GM12878 (cell line): ENCODE results near the gene NRXN3.

ENCODE experiments used
- BHLHE40 ChIP-seq, 2 experiments: fragments of 450-650 bp in 1 of 2; IDR thresholded peaks; 2 replicates each; pipeline ENCODE4 v1.6.1; 2011 to 2017; ENCODE audit warnings: low read depth in 2 of 2, borderline replicate concordance in 1 of 2, improper control_type of control experiment in 1 of 2, low read length in 1 of 2, mild to moderate bottlenecking in 1 of 2
- CTCF ChIP-seq, 3 experiments: IDR thresholded peaks in 2 of 3; conservative IDR thresholded peaks in 1 of 3; 2 replicates each; pipeline ENCODE4 v1.5.1; 2011; ENCODE audit warnings: low read depth in 3 of 3, low read length in 3 of 3, mild to moderate bottlenecking in 3 of 3, control low read depth in 2 of 3, moderate library complexity in 2 of 3, inconsistent platforms in 1 of 3, mixed read lengths in 1 of 3; ENCODE audit not compliant: control insufficient read depth in 2 of 3, insufficient read depth in 1 of 3; ENCODE audit errors: extremely low read depth in 1 of 3
- NFIC ChIP-seq: IDR thresholded peaks from 2 replicates; pipeline ENCODE4 v1.6.1; 2012; ENCODE audit warnings: low read depth, mild to moderate bottlenecking, inconsistent platforms, low read length, moderate library complexity
- SRF ChIP-seq, 2 experiments: IDR thresholded peaks; 2 replicates each; pipeline ENCODE4 v1.6.1; 2011; ENCODE audit warnings: low read depth in 2 of 2, low read length in 2 of 2, mild to moderate bottlenecking in 1 of 2, moderate library complexity in 1 of 2
- TCF12 ChIP-seq: IDR thresholded peaks from 2 replicates; pipeline ENCODE4 v1.6.1; 2011; ENCODE audit warnings: low read depth, mild to moderate bottlenecking, low read length

GRCh38 chr14:79375356-79375755 lies 1205.2 kb downstream of the NRXN3 start:
- no peak for TF ChIP-seq CTCF (IDR thresholded peaks at IDR 0.05 in 2 of 3, conservative IDR thresholded peaks at IDR 0.05 in 1 of 3; ENCODE audit: control insufficient read depth in 2 of 3, extremely low read depth in 1 of 3, insufficient read depth in 1 of 3, low read depth in 3 of 3, low read length in 3 of 3)
- TF ChIP-seq TCF12, result no peak
- TF ChIP-seq BHLHE40 (IDR thresholded peaks at IDR 0.05; ENCODE audit: borderline replicate concordance in 1 of 2, low read depth in 2 of 2, low read length in 1 of 2), result no peak
- TF ChIP-seq NFIC, result no peak
- TF ChIP-seq SRF (IDR thresholded peaks at IDR 0.05; ENCODE audit: low read depth in 2 of 2, low read length in 2 of 2), result no peak
